Lower leg skin (tissue), 3 donors: Measurements from ENCODE around the gene CSMD2.

ENCODE experiments used
- POLR2A ChIP-seq, 2 donors: fragments of 450-650 bp; IDR thresholded peaks; one replicate each; pipeline ENCODE4 v1.6.1; 2016 to 2017; ENCODE audit warnings: antibody characterized with exemption in 2 of 2, mild to moderate bottlenecking in 1 of 2, moderate library complexity in 1 of 2
- TF ChIP-seq, protein P1 (sequence below), 3 donors: fragments of 450-650 bp; IDR thresholded peaks; one replicate each; pipeline ENCODE4 v1.5.1; 2016; ENCODE audit warnings: antibody characterized with exemption in 3 of 3, mild to moderate bottlenecking in 3 of 3, moderate library complexity in 2 of 3

- TF ChIP-seq, protein P1, sequence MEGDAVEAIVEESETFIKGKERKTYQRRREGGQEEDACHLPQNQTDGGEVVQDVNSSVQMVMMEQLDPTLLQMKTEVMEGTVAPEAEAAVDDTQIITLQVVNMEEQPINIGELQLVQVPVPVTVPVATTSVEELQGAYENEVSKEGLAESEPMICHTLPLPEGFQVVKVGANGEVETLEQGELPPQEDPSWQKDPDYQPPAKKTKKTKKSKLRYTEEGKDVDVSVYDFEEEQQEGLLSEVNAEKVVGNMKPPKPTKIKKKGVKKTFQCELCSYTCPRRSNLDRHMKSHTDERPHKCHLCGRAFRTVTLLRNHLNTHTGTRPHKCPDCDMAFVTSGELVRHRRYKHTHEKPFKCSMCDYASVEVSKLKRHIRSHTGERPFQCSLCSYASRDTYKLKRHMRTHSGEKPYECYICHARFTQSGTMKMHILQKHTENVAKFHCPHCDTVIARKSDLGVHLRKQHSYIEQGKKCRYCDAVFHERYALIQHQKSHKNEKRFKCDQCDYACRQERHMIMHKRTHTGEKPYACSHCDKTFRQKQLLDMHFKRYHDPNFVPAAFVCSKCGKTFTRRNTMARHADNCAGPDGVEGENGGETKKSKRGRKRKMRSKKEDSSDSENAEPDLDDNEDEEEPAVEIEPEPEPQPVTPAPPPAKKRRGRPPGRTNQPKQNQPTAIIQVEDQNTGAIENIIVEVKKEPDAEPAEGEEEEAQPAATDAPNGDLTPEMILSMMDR (IDR thresholded peaks at IDR 0.05), result no peak
- no peak for TF ChIP-seq POLR2A (IDR thresholded peaks at IDR 0.05)
These were observed 239.4 kb downstream of the CSMD2 start for GRCh38 chr1:33925586-33925985.
